ENCODE results near the gene SLC43A2.

Gene SLC43A2

GRCh38 chr17:1521086-1521640 lies 107.5 kb downstream of the SLC43A2 start:
- H3K27ac Mint-ChIP-seq, result no peak overlapping the region

GRCh38 chr17:1519678-1520077 lies 109.0 kb downstream of the SLC43A2 start:
- Mint-ChIP-seq H3K27ac (no peak overlapping the region), H3K9me3 (no peaks in the 10 kb centered on the region), H3K4me1 (peaks cover 26% of the 10 kb centered on the region), H3K4me3 (no peak overlapping the region), H3K36me3 (peaks cover 3% of the 10 kb centered on the region), H3K27me3 (no peaks in the 10 kb centered on the region)
- CTCF ChIA-PET, result interaction anchor here (0.6 to 1.2 kb wide), 2 partner anchors 110 to 154 kb away, joined by 3 to 6 read pairs; no protein-coding TSS in a partner anchor
- DNase-seq, result no peak

More at GRCh38 chr17:1521086-1521640, 107.5 kb downstream of the SLC43A2 start:
- Mint-ChIP-seq H3K4me1 (peaks cover 21% of the 10 kb centered on the region), H3K9me3 (no peaks in the 10 kb centered on the region), H3K27me3 (no peaks in the 10 kb centered on the region), H3K36me3 (peaks cover 6% of the 10 kb centered on the region), H3K4me3 (no peak overlapping the region)
- DNase-seq, result no peak
- CTCF ChIA-PET, result interaction anchor here (1.2 kb wide), 1 partner anchor 12 kb away, joined by 4 read pairs; no protein-coding TSS in a partner anchor

Measured in activated naive CD4-positive, alpha-beta T cell treated with anti-CD3 and anti-CD28 coated beads, Interleukin-2, amount 10 ng/mL, durations not matched to agents 7 days and 5 days (primary cell).